Natural killer cell (primary cell): ENCODE measurements around the gene ZCCHC18. TPM values are rescaled to one million over a fixed set of nuclear protein-coding genes. Genes with fewer than 3 reads are reported as not detected.

Experiments
- ATAC-seq, 3 donors: fragments of 150-1000 bp in 2 of 3; fragments of 200-7000 bp in 1 of 3; cut with Tn5 transposase; 1 replicate in 1 of 3; 2 replicates in 2 of 3; pipeline ENCODE4 v1.10.0; 2021; ENCODE audit warnings: mild to moderate bottlenecking in 2 of 3, moderate library complexity in 2 of 3
- DNase-seq, 2 donors: peaks; one replicate each; pipeline versions ENCODE4 v3.0.0 to v3.0.0-alpha.2; 2013 to 2021; ENCODE audit warnings: mixed read lengths in 1 of 2
- H3K27ac ChIP-seq: one replicate; pipeline ENCODE4 v1.5.1; 2013; ENCODE audit warnings: mild to moderate bottlenecking, low read length
- H3K27me3 ChIP-seq: one replicate; pipeline ENCODE4 v1.6.1; 2013; ENCODE audit warnings: low read length; ENCODE audit not compliant: control insufficient read depth, insufficient read depth
- H3K36me3 ChIP-seq: one replicate; pipeline ENCODE4 v1.6.1; 2013; ENCODE audit warnings: low read length; ENCODE audit not compliant: control insufficient read depth, insufficient read depth
- H3K4me1 ChIP-seq: one replicate; pipeline ENCODE4 v1.6.1; 2013; ENCODE audit warnings: low read length; ENCODE audit not compliant: control insufficient read depth, insufficient read depth
- H3K4me3 ChIP-seq: one replicate; pipeline ENCODE4 v1.5.1; 2013; ENCODE audit warnings: low read length
- H3K9me3 ChIP-seq: one replicate; pipeline ENCODE4 v1.6.1; 2013; ENCODE audit warnings: low read length; ENCODE audit not compliant: control insufficient read depth, insufficient read depth
- H3K27ac Mint-ChIP-seq, 2 donors: one replicate each; pipeline ENCODE4 v1.8.0; 2022; ENCODE audit warnings: mild to moderate bottlenecking in 2 of 2, mixed read lengths in 2 of 2, moderate library complexity in 1 of 2
- H3K27me3 Mint-ChIP-seq, 2 donors: one replicate each; pipeline ENCODE4 v1.8.0; 2022; ENCODE audit warnings: low read depth in 2 of 2, mixed read lengths in 2 of 2
- H3K36me3 Mint-ChIP-seq: one replicate; pipeline ENCODE4 v1.8.0; 2022; ENCODE audit warnings: mixed read lengths
- H3K4me1 Mint-ChIP-seq, 2 donors: one replicate each; pipeline ENCODE4 v1.8.0; 2022; ENCODE audit warnings: mixed read lengths in 2 of 2
- H3K4me3 Mint-ChIP-seq: one replicate; pipeline ENCODE4 v1.8.0; 2022; ENCODE audit warnings: mild to moderate bottlenecking, moderate library complexity, mixed read lengths
- H3K9me3 Mint-ChIP-seq, 2 donors: one replicate each; pipeline ENCODE4 v1.8.0; 2022; ENCODE audit warnings: mixed read lengths in 2 of 2
- WGBS: methylation state at CpG from one replicate; pipeline ENCODE4 v1.1.7; 2013; ENCODE audit warnings: missing lambda C conversion rate; ENCODE audit not compliant: insufficient coverage; 5-methylcytosine and 5-hydroxymethylcytosine counted together
- intact Hi-C: fragments of 100-400 bp; cut with micrococcal nuclease; formaldehyde crosslinking; loops from one replicate; pipeline ENCODE4 v1.14.2; 2022
- total RNA-seq, 4 donors: library from RNA; stranded (reverse); fragments of 120-200 nt in 1 of 4; gene quantifications; one replicate each; pipeline versions ENCODE4 v1.2.3 to v1.2.4, GENCODE V29; 2013 to 2022
- TF ChIP-seq, protein P1 (sequence below): fragments of 200-600 bp; IDR thresholded peaks from one replicate; pipeline ENCODE4 v1.8.0; 2022; ENCODE audit warnings: antibody characterized with exemption

The ZCCHC18 gene
- total RNA-seq, 3 donors from 2014 or later (not counting 1 experiment from before 2014, with no cell fraction given), result 4.4 to 8.9 (median 5.6) TPM

- Mint-ChIP-seq H3K4me1 (peaks cover 26 to 28% of the 10 kb centered on the region in 2 donors), H3K27ac (peak overlapping the region in 1 of 2 donors; percentile 58), H3K9me3 (no peaks in the 10 kb centered on the region), H3K27me3 (no peaks in the 10 kb centered on the region), H3K36me3 (no peaks in the 10 kb centered on the region), H3K4me3 (peak overlapping the region; percentile 56)
- Histone ChIP-seq H3K36me3 (peaks cover 3% of the 10 kb centered on the region), H3K4me1 (peaks cover 20% of the 10 kb centered on the region), H3K4me3 (no peak overlapping the region), H3K27me3 (no peaks in the 10 kb centered on the region), H3K9me3 (no peaks in the 10 kb centered on the region), H3K27ac (no peak overlapping the region)
- TF ChIP-seq, protein P1, sequence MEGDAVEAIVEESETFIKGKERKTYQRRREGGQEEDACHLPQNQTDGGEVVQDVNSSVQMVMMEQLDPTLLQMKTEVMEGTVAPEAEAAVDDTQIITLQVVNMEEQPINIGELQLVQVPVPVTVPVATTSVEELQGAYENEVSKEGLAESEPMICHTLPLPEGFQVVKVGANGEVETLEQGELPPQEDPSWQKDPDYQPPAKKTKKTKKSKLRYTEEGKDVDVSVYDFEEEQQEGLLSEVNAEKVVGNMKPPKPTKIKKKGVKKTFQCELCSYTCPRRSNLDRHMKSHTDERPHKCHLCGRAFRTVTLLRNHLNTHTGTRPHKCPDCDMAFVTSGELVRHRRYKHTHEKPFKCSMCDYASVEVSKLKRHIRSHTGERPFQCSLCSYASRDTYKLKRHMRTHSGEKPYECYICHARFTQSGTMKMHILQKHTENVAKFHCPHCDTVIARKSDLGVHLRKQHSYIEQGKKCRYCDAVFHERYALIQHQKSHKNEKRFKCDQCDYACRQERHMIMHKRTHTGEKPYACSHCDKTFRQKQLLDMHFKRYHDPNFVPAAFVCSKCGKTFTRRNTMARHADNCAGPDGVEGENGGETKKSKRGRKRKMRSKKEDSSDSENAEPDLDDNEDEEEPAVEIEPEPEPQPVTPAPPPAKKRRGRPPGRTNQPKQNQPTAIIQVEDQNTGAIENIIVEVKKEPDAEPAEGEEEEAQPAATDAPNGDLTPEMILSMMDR, result no peak
- 91% methylated on average over 4 of the region's 5 CpGs for WGBS
- ATAC-seq (peak in 1 of 3 donors; percentile 21), DNase-seq (no peak)
- intact Hi-C loops, result no loop called here
Observed at GRCh38 chrX:104134583-104135261, 22.4 kb downstream of the ZCCHC18 start.

GRCh38 chrX:104135677-104136076, 23.4 kb downstream of the ZCCHC18 start:
- Mint-ChIP-seq H3K4me3 (peak overlapping the region; percentile 6), H3K27me3 (no peaks in the 10 kb centered on the region), H3K27ac (peak overlapping the region in 1 of 2 donors; percentile 58), H3K36me3 (no peaks in the 10 kb centered on the region), H3K4me1 (peaks cover 28 to 34% of the 10 kb centered on the region in 2 donors), H3K9me3 (no peaks in the 10 kb centered on the region)
- Histone ChIP-seq H3K4me3 (no peak overlapping the region), H3K27me3 (no peaks in the 10 kb centered on the region), H3K4me1 (peaks cover 20% of the 10 kb centered on the region), H3K36me3 (peaks cover 2% of the 10 kb centered on the region), H3K27ac (no peak overlapping the region), H3K9me3 (no peaks in the 10 kb centered on the region)
- intact Hi-C loops, result loop anchor here (1.0 to 2.0 kb wide), 2 partner anchors 37 to 289 kb away; no protein-coding TSS in a partner anchor
- 100% methylated on average over 1 of the region's 1 CpG for WGBS
- TF ChIP-seq, protein P1, result no peak
- ATAC-seq, result no peak
- no peak for DNase-seq

GRCh38 chrX:104136241-104137019, 24.1 kb downstream of the ZCCHC18 start:
- TF ChIP-seq, protein P1, result peak; percentile 71
- Histone ChIP-seq H3K9me3 (no peaks in the 10 kb centered on the region), H3K4me3 (no peak overlapping the region), H3K36me3 (no peaks in the 10 kb centered on the region), H3K27ac (no peak overlapping the region), H3K4me1 (peaks cover 20% of the 10 kb centered on the region), H3K27me3 (no peaks in the 10 kb centered on the region)
- Mint-ChIP-seq H3K27ac (no peak overlapping the region), H3K9me3 (no peaks in the 10 kb centered on the region), H3K4me3 (no peak overlapping the region), H3K27me3 (no peaks in the 10 kb centered on the region), H3K4me1 (peaks cover 28 to 40% of the 10 kb centered on the region in 2 donors), H3K36me3 (no peaks in the 10 kb centered on the region)
- intact Hi-C loops, result loop anchor here (1.0 to 2.0 kb wide), 2 partner anchors 38 to 290 kb away; no protein-coding TSS in a partner anchor
- WGBS, result 28% methylated on average over 9 of the region's 10 CpGs
- DNase-seq, result peak; percentile 33 to 84
- peak; percentile 74 to 82 (median 78) for ATAC-seq
